Right lobe of liver (tissue), 4 donors: ENCODE measurements around the gene UFC1.

Experiments
- CTCF ChIP-seq, 4 donors: fragments of 200-600 bp in 3 of 4; fragments of 450-650 bp in 1 of 4; IDR thresholded peaks; one replicate each; pipeline versions ENCODE4 v1.5.1 to v1.8.0; 2016 to 2022; ENCODE audit warnings: antibody characterized with exemption in 4 of 4, mild to moderate bottlenecking in 2 of 4
- POLR2A ChIP-seq: fragments of 450-650 bp; IDR thresholded peaks from one replicate; pipeline ENCODE4 v1.6.1; 2017; ENCODE audit warnings: antibody characterized with exemption, mild to moderate bottlenecking
- donor health status: DM: no; HTN: no; CAD: no.
- donor health status: DM: no; HTN: no; CAD: no.
- donor health status: DM: no; HTN: yes; CAD: no.

GRCh38 chr1:161157867-161158266 lies 4.1 kb downstream of the UFC1 start:
- no peak for TF ChIP-seq CTCF (IDR thresholded peaks at IDR 0.05)
- no peak for TF ChIP-seq POLR2A
